GM18499 (cell line): ENCODE results near the gene POLR2H.

ENCODE experiments used
- ATAC-seq: cut with Tn5 transposase; IDR thresholded peaks from one replicate; pipeline ENCODE4 v1.9.1; 2021; ENCODE audit warnings: moderate number of reproducible peaks; ENCODE audit not compliant: insufficient read depth, unreplicated experiment

Gene POLR2H

GRCh38 chr3:184351511-184352148 lies 9.9 kb upstream of the POLR2H start:
- no peak for ATAC-seq

GRCh38 chr3:184352149-184352785 lies 9.2 kb upstream of the POLR2H start:
- ATAC-seq: no peak

- ATAC-seq: no peak
These were observed 8.5 kb upstream of the POLR2H start for GRCh38 chr3:184352897-184353545.

GRCh38 chr3:184353546-184353941 lies 8.0 kb upstream of the POLR2H start:
- no peak for ATAC-seq

- no peak for ATAC-seq
These were observed 7.3 kb upstream of the POLR2H start for GRCh38 chr3:184354121-184354728.

- no peak for ATAC-seq
These were observed 6.8 kb upstream of the POLR2H start for GRCh38 chr3:184354754-184355153.

- no peak for ATAC-seq
These were observed 6.1 kb upstream of the POLR2H start for GRCh38 chr3:184355261-184356040.

- ATAC-seq: no peak
These were observed 4.0 kb upstream of the POLR2H start for GRCh38 chr3:184357248-184358123.

GRCh38 chr3:184358124-184358767 lies 3.3 kb upstream of the POLR2H start:
- ATAC-seq: no peak

- no peak for ATAC-seq
These were observed 2.6 kb upstream of the POLR2H start for GRCh38 chr3:184358921-184359350.

GRCh38 chr3:184359610-184360009 lies 1.9 kb upstream of the POLR2H start:
- no peak for ATAC-seq

- ATAC-seq: no peak
These were observed 1.2 kb upstream of the POLR2H start for GRCh38 chr3:184360070-184360928.

GRCh38 chr3:184360929-184361531 lies 480 bp upstream of the POLR2H start:
- ATAC-seq: no peak

- no peak for ATAC-seq
These were observed 590 bp downstream of the POLR2H start for GRCh38 chr3:184361932-184362667.

- ATAC-seq: peak; percentile 85
These were observed 1.4 kb downstream of the POLR2H start for GRCh38 chr3:184362668-184363546.

- no peak for ATAC-seq
These were observed 5.2 kb downstream of the POLR2H start for GRCh38 chr3:184366619-184367289.
